ENCODE data around the gene ITPR3.

Gene ITPR3

DNA sequence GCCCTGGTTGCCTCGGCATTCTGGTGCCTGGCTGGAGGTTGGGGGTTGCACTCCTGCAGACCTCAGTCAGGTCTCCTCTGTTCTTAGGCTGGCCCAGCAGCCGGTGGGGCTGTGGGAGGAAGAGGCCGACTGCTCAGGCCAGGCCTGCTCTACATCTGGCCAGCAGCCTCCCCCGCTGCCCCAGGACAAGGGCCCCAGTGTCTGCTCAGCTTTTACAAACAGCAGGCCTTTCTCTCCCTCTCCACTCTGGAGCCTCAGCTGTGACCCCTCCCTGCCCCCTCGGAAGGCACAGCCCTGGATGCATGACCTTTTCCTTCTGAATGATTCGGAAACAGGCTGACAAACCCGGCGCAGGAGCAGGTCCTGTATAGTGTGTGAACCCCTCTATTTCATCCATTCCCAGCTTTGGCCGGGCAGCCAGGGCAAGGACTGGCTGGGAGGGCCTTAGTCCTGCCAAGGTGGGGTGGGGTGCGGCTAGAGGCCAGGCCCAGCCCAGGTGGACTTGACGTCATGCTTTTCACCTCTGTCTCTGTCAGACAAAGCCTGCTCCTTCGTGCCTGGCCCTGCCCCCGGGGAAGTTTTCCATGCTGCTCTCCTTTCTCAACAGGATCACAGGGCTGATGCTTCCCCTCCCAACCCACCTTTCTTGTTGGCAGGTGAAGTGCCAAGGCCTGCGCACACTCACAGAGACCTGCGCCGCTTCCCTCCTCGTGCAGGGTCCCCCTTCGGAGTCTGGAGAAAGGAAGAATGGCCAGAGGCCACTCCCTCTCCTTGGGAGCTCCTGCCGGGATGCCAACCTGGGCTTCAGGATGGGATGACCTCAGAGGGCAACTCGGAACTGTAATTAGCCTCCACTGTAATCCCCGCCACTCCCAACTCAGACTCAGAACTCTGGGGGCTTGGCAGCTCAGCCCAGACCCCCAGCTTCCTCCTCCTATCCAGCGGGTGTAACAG, 10.1 kb upstream of the ITPR3 start:
- DNase-seq (ENCODE audit: extremely low read depth, insufficient read length): no peak
- no peak for TF ChIP-seq CTCF (IDR thresholded peaks at IDR 0.05; ENCODE audit: insufficient read depth, low read length, poor library complexity, severe bottlenecking)
- no peak overlapping the region for H3K4me3 ChIP-seq (replicated peaks; ENCODE audit: low read depth, low read length)
- H3K36me3 ChIP-seq (ENCODE audit: control insufficient read depth, insufficient read depth, low read length): no peaks in the 10 kb centered on the region
- no peaks in the 10 kb centered on the region for H3K27me3 ChIP-seq (replicated peaks; ENCODE audit: control insufficient read depth, insufficient read depth, low read length)

DNA sequence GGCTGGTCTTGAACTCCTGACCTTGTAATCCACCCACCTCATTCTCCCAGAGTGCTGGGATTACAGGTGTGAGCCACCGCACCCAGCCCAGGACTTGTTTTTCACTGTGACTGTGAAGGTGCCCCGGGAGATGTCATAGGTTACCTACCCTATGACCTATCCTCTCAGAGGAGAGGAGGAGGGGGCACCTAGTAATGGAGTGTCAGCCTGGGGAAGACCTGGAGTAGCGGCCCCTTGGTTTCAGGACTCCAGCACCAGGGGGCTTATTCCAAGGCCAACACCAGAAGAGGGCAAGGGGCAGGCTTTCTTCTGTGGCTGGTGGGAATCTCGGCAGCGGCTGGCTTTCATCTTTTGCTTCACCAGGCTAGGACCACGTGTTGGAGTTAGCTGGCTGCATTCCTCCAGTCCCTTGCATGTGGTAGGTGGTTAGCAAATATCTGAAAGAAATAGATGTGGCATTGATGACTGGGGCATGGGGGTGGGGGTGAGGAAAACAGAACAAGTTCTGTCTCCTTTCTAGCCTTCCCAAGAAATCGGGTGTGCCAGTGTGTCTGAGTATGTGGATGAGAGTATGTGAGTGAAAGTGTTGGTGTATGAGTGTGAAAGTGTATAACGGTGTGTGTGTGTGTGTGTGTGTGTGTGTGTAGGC, 7.9 kb upstream of the ITPR3 start:
- no peak for DNase-seq (ENCODE audit: extremely low read depth, insufficient read length)
- Histone ChIP-seq H3K36me3 (ENCODE audit: control insufficient read depth, insufficient read depth, low read length) (no peaks in the 10 kb centered on the region), H3K4me3 (replicated peaks; ENCODE audit: low read depth, low read length) (no peak overlapping the region), H3K27me3 (replicated peaks; ENCODE audit: control insufficient read depth, insufficient read depth, low read length) (no peaks in the 10 kb centered on the region)
- no peak for TF ChIP-seq CTCF (IDR thresholded peaks at IDR 0.05; ENCODE audit: insufficient read depth, low read length, poor library complexity, severe bottlenecking)

DNA sequence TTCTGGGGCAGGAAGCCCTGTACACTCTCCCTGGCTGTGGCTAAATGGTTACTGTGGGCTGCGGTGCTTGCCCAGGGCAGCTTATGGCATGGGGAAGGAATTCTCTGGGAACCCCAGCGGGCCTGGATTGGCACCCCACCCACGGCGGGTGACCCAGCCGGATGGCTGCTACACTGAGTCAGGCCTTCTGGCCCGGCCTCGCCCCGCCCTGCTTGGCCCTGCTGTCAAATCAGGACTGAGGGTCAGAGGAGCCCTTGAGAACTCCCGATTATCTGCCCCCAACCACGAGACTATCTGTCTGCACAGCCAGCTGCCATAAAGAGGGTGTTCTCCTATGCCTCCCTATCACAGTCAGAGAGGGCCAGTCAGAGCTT, 7.3 kb upstream of the ITPR3 start:
- H3K4me3 ChIP-seq (replicated peaks; ENCODE audit: low read depth, low read length): no peak overlapping the region
- H3K27me3 ChIP-seq (replicated peaks; ENCODE audit: control insufficient read depth, insufficient read depth, low read length): no peaks in the 10 kb centered on the region
- no peaks in the 10 kb centered on the region for H3K36me3 ChIP-seq (ENCODE audit: control insufficient read depth, insufficient read depth, low read length)
- no peak for TF ChIP-seq CTCF (IDR thresholded peaks at IDR 0.05; ENCODE audit: insufficient read depth, low read length, poor library complexity, severe bottlenecking)
- no peak for DNase-seq (ENCODE audit: extremely low read depth, insufficient read length)

DNA sequence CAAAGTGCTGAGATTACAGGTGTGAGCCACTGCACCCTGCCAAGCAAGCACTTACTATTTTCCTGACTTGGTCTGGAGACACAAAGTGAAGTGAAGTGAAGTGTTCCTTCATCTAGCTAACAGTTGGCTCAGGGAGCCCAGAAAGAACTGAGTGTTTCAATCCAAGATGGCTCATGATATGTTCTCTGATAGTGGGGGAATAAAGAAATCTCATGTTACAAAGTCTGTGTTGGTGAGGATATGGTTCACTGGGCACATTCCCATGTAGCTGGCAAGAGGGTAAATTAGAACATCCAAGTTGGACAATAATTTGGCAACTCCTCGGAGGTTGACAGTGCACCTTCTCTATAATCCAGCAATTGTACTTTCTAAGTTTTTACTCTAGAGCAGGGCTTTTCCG, 5.0 kb upstream of the ITPR3 start:
- no peak for DNase-seq (ENCODE audit: extremely low read depth, insufficient read length)
- Histone ChIP-seq H3K36me3 (ENCODE audit: control insufficient read depth, insufficient read depth, low read length) (no peaks in the 10 kb centered on the region), H3K27me3 (replicated peaks; ENCODE audit: control insufficient read depth, insufficient read depth, low read length) (no peaks in the 10 kb centered on the region), H3K4me3 (replicated peaks; ENCODE audit: low read depth, low read length) (no peak overlapping the region)
- no peak for TF ChIP-seq CTCF (IDR thresholded peaks at IDR 0.05; ENCODE audit: insufficient read depth, low read length, poor library complexity, severe bottlenecking)

- Histone ChIP-seq H3K4me3 (replicated peaks; ENCODE audit: low read depth, low read length) (no peak overlapping the region), H3K36me3 (ENCODE audit: control insufficient read depth, insufficient read depth, low read length) (no peaks in the 10 kb centered on the region), H3K27me3 (replicated peaks; ENCODE audit: control insufficient read depth, insufficient read depth, low read length) (no peaks in the 10 kb centered on the region)
- TF ChIP-seq CTCF (IDR thresholded peaks at IDR 0.05; ENCODE audit: insufficient read depth, low read length, poor library complexity, severe bottlenecking): no peak
- no peak for DNase-seq (ENCODE audit: extremely low read depth, insufficient read length)
Measured at GRCh38 chr6:33616913-33617312, 4.2 kb upstream of the ITPR3 start.

Measured in GM06990 (cell line).